HepG2 (cell line): ENCODE results near the gene PXMP4. TPM values are rescaled to one million over a fixed set of nuclear protein-coding genes. Genes with fewer than 3 reads are reported as not detected.

ENCODE experiments used
- AHR ChIP-seq: IDR thresholded peaks from 2 replicates; pipeline ENCODE4 v1.6.1; 2018; ENCODE audit warnings: missing genetic modification reagents, missing compliant biosample characterization
- MTA3 ChIP-seq: sonication (generic); formaldehyde crosslinking; IDR thresholded peaks from 2 replicates; pipeline ENCODE4 v1.4.0; 2020; ENCODE audit warnings: missing genetic modification reagents
- NFKBIZ ChIP-seq: IDR thresholded peaks from 2 replicates; pipeline ENCODE4 v1.6.1; 2018; ENCODE audit warnings: missing genetic modification reagents, missing compliant biosample characterization
- SMYD3 ChIP-seq: sonication (generic); formaldehyde crosslinking; IDR thresholded peaks from 2 replicates; pipeline ENCODE4 v1.8.1; 2023; ENCODE audit warnings: mild to moderate bottlenecking, missing genetic modification reagents
- SRSF1 ChIP-seq: fragments of 200-400 bp; formaldehyde crosslinking; optimal IDR thresholded peaks from 2 replicates; pipeline ENCODE3; 2017; ENCODE audit warnings: mild to moderate bottlenecking, low read depth, low read length, moderate library complexity
- ZNF136 ChIP-seq: sonication (generic); formaldehyde crosslinking; IDR thresholded peaks from 2 replicates; pipeline ENCODE4 v1.8.1; 2022; ENCODE audit warnings: low read depth, mild to moderate bottlenecking, moderate library complexity, missing genetic modification reagents
- ZNF296 ChIP-seq: sonication (generic); formaldehyde crosslinking; conservative IDR thresholded peaks from 2 replicates; pipeline ENCODE4 v1.5.0; 2020; ENCODE audit warnings: mild to moderate bottlenecking, missing genetic modification reagents
- ZNF30 ChIP-seq: sonication (generic); formaldehyde crosslinking; IDR thresholded peaks from 2 replicates; pipeline ENCODE4 v1.5.0; 2020; ENCODE audit warnings: mild to moderate bottlenecking, missing genetic modification reagents
- ZNF75D ChIP-seq: sonication (generic); formaldehyde crosslinking; IDR thresholded peaks from 2 replicates; pipeline ENCODE4 v1.8.1; 2023; ENCODE audit warnings: missing genetic modification reagents, mild to moderate bottlenecking, borderline replicate concordance
- ZNF841 ChIP-seq: sonication (generic); formaldehyde crosslinking; IDR thresholded peaks from 2 replicates; pipeline ENCODE4 v1.8.1; 2023; ENCODE audit warnings: missing genetic modification reagents, borderline replicate concordance
- ZSCAN12 ChIP-seq: sonication (generic); formaldehyde crosslinking; IDR thresholded peaks from 2 replicates; pipeline ENCODE4 v1.9.0; 2021; ENCODE audit warnings: mild to moderate bottlenecking, missing genetic modification reagents
- polyA plus RNA-seq, 8 experiments: library from polyadenylated mRNA; depleted of rRNA in 3 of 8; stranded (reverse) in 7 of 8; unstranded in 1 of 8; fragments of >200 nt; fragmentation: Illumina TruSeq in 4 of 8; extraction: Trizol in 4 of 8; gene quantifications; 2 replicates each; pipeline versions ENCODE4 v1.2.1 to v1.2.3, GENCODE V29; 2011 to 2016; ENCODE audit warnings: low read depth in 4 of 8, missing spikeins in 1 of 8, mixed read lengths in 1 of 8; ENCODE audit not compliant: insufficient read depth in 1 of 8
- total RNA-seq, 5 experiments: library from RNA; depleted of rRNA; stranded (reverse); fragments of >200 nt; fragmentation: Illumina TruSeq; extraction: Trizol; gene quantifications; 2 replicates each; pipeline ENCODE4 v1.2.3, GENCODE V29; 2016; ENCODE audit warnings: low read depth in 1 of 5
- TF ChIP-seq, protein P1 (sequence below): sonication (generic); formaldehyde crosslinking; IDR thresholded peaks from 2 replicates; pipeline ENCODE4 v1.4.0; 2020; ENCODE audit warnings: missing genetic modification reagents, borderline replicate concordance
- TF ChIP-seq, protein P2 (sequence below): sonication (generic); formaldehyde crosslinking; IDR thresholded peaks from 2 replicates; pipeline ENCODE4 v1.5.0; 2020; ENCODE audit warnings: missing genetic modification reagents
- TF ChIP-seq, protein P3 (sequence below): sonication (generic); formaldehyde crosslinking; conservative IDR thresholded peaks from 2 replicates; pipeline ENCODE4 v1.8.0; 2022; ENCODE audit warnings: mild to moderate bottlenecking, moderate library complexity, missing genetic modification reagents
- TF ChIP-seq, protein P4 (sequence below): sonication (generic); formaldehyde crosslinking; IDR thresholded peaks from 2 replicates; pipeline ENCODE4 v1.4.0; 2020; ENCODE audit warnings: missing genetic modification reagents, borderline replicate concordance

Gene PXMP4
- total and polyA plus RNA-seq, 2 of the 13 experiments (the other 11 are each of a cell fraction or from before 2014, with no cell fraction given), result not detected

DNA sequence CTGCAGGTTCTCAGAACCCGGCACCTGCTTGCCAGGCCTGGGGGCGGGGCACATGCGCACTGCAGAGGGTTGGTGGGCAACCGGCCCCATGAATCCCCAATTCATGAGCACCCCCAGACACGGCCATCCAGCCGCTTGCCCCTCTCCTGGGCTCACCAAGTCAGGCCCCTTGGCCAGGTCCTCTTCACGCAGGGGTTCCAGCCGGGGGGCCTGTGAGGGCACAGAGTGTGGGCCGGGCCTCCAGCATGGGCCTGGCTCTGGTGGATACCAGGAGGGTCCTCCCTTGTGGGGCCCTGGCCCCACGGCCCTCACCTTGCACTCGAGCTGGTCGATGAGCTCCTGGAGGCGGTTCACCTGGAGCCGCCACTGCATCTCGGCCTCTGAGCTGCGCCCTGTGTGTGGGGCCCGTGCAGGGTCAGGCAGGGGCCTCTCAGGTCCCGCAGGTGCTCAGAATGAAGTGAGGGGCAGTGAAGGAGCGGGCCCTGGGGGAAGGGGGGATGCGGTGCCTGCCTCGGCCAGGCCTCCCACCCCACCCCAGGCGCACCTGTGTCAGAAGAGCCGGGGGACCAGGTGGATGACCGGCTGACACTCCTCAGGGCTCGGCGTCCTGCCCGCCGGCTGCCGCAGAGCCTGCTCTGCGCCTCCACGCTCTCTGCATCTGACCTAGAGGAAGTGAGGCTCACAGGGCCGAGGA lies 60.6 kb downstream of the PXMP4 start (continued):
- TF ChIP-seq, protein P1, sequence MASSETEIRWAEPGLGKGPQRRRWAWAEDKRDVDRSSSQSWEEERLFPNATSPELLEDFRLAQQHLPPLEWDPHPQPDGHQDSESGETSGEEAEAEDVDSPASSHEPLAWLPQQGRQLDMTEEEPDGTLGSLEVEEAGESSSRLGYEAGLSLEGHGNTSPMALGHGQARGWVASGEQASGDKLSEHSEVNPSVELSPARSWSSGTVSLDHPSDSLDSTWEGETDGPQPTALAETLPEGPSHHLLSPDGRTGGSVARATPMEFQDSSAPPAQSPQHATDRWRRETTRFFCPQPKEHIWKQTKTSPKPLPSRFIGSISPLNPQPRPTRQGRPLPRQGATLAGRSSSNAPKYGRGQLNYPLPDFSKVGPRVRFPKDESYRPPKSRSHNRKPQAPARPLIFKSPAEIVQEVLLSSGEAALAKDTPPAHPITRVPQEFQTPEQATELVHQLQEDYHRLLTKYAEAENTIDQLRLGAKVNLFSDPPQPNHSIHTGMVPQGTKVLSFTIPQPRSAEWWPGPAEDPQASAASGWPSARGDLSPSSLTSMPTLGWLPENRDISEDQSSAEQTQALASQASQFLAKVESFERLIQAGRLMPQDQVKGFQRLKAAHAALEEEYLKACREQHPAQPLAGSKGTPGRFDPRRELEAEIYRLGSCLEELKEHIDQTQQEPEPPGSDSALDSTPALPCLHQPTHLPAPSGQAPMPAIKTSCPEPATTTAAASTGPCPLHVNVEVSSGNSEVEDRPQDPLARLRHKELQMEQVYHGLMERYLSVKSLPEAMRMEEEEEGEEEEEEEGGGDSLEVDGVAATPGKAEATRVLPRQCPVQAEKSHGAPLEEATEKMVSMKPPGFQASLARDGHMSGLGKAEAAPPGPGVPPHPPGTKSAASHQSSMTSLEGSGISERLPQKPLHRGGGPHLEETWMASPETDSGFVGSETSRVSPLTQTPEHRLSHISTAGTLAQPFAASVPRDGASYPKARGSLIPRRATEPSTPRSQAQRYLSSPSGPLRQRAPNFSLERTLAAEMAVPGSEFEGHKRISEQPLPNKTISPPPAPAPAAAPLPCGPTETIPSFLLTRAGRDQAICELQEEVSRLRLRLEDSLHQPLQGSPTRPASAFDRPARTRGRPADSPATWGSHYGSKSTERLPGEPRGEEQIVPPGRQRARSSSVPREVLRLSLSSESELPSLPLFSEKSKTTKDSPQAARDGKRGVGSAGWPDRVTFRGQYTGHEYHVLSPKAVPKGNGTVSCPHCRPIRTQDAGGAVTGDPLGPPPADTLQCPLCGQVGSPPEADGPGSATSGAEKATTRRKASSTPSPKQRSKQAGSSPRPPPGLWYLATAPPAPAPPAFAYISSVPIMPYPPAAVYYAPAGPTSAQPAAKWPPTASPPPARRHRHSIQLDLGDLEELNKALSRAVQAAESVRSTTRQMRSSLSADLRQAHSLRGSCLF (CRISPR knock-in tag), result no peak
- TF ChIP-seq ZNF30, result no peak
- TF ChIP-seq, protein P2, sequence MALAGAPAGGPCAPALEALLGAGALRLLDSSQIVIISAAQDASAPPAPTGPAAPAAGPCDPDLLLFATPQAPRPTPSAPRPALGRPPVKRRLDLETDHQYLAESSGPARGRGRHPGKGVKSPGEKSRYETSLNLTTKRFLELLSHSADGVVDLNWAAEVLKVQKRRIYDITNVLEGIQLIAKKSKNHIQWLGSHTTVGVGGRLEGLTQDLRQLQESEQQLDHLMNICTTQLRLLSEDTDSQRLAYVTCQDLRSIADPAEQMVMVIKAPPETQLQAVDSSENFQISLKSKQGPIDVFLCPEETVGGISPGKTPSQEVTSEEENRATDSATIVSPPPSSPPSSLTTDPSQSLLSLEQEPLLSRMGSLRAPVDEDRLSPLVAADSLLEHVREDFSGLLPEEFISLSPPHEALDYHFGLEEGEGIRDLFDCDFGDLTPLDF, result no peak
- TF ChIP-seq, protein P3, sequence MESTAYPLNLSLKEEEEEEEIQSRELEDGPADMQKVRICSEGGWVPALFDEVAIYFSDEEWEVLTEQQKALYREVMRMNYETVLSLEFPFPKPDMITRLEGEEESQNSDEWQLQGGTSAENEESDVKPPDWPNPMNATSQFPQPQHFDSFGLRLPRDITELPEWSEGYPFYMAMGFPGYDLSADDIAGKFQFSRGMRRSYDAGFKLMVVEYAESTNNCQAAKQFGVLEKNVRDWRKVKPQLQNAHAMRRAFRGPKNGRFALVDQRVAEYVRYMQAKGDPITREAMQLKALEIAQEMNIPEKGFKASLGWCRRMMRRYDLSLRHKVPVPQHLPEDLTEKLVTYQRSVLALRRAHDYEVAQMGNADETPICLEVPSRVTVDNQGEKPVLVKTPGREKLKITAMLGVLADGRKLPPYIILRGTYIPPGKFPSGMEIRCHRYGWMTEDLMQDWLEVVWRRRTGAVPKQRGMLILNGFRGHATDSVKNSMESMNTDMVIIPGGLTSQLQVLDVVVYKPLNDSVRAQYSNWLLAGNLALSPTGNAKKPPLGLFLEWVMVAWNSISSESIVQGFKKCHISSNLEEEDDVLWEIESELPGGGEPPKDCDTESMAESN, result no peak
- TF ChIP-seq ZNF75D (CRISPR knock-in tag), result no peak
- TF ChIP-seq ZNF136 (CRISPR knock-in tag), result no peak
- TF ChIP-seq ZNF296 (CRISPR knock-in tag), result no peak
- TF ChIP-seq SRSF1, result peak; percentile 65
- no peak for TF ChIP-seq NFKBIZ (CRISPR knock-in tag)
- TF ChIP-seq MTA3 (CRISPR knock-in tag), result no peak
- TF ChIP-seq SMYD3 (CRISPR knock-in tag), result no peak
- no peak for TF ChIP-seq ZNF841
- TF ChIP-seq ZSCAN12 (CRISPR knock-in tag), result no peak
- TF ChIP-seq AHR (CRISPR knock-in tag), result 0 out of 2 replicates have a peak, but pooled peaks have one; percentile 25
- TF ChIP-seq, protein P4, sequence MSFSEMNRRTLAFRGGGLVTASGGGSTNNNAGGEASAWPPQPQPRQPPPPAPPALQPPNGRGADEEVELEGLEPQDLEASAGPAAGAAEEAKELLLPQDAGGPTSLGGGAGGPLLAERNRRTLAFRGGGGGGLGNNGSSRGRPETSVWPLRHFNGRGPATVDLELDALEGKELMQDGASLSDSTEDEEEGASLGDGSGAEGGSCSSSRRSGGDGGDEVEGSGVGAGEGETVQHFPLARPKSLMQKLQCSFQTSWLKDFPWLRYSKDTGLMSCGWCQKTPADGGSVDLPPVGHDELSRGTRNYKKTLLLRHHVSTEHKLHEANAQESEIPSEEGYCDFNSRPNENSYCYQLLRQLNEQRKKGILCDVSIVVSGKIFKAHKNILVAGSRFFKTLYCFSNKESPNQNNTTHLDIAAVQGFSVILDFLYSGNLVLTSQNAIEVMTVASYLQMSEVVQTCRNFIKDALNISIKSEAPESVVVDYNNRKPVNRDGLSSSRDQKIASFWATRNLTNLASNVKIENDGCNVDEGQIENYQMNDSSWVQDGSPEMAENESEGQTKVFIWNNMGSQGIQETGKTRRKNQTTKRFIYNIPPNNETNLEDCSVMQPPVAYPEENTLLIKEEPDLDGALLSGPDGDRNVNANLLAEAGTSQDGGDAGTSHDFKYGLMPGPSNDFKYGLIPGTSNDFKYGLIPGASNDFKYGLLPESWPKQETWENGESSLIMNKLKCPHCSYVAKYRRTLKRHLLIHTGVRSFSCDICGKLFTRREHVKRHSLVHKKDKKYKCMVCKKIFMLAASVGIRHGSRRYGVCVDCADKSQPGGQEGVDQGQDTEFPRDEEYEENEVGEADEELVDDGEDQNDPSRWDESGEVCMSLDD (CRISPR knock-in tag), result no peak
